Vagina (tissue), 2 donors: ENCODE data around the gene URB1. TPM values are rescaled to one million over a fixed set of nuclear protein-coding genes. Genes with fewer than 3 reads are reported as not detected.

ENCODE experiments used
- DNase-seq, 2 donors: peaks; one replicate each; pipeline ENCODE4 v3.0.0-alpha.2; 2017; ENCODE audit errors: extremely low spot score in 2 of 2
- H3K27ac ChIP-seq: fragments of 200-600 bp; sonication (generic); one replicate; pipeline ENCODE4 v1.5.1; 2019
- H3K27me3 ChIP-seq: fragments of 200-600 bp; sonication (generic); one replicate; pipeline ENCODE4 v1.5.1; 2019
- H3K36me3 ChIP-seq, 2 donors: fragments of 200-600 bp; sonication (generic); one replicate each; pipeline ENCODE4 v1.5.1; 2017 to 2019
- H3K4me1 ChIP-seq: fragments of 200-600 bp; sonication (generic); one replicate; pipeline ENCODE4 v1.5.1; 2019
- H3K4me3 ChIP-seq, 2 donors: fragments of 200-600 bp; sonication (generic); 1 replicate in 1 of 2; 2 replicates in 1 of 2; pipeline ENCODE4 v1.5.1; 2016 to 2019
- H3K9me3 ChIP-seq: fragments of 200-600 bp; sonication (generic); one replicate; pipeline ENCODE4 v1.5.1; 2019
- POLR2A ChIP-seq, 2 donors: fragments of 450-650 bp; IDR thresholded peaks; one replicate each; pipeline ENCODE4 v1.6.1; 2017; ENCODE audit warnings: antibody characterized with exemption in 2 of 2, mild to moderate bottlenecking in 2 of 2, moderate library complexity in 2 of 2
- POLR2AphosphoS5 ChIP-seq, 2 donors: sonication (generic); formaldehyde crosslinking; IDR thresholded peaks; one replicate each; pipeline ENCODE4 v1.9.0; 2017; ENCODE audit warnings: antibody characterized with exemption in 2 of 2, mild to moderate bottlenecking in 2 of 2, low read depth in 1 of 2; ENCODE audit not compliant: insufficient read depth in 1 of 2
- intact Hi-C: fragments of 100-400 bp; cut with DNase I; formaldehyde crosslinking; loops from one replicate; pipeline ENCODE4 v1.15.1; 2023
- total RNA-seq: library from RNA; depleted of rRNA; stranded (reverse); fragments of >200 nt; gene quantifications from one replicate; pipeline ENCODE4 v1.2.3, GENCODE V29; 2016
- TF ChIP-seq, protein P1 (sequence below), 3 experiments: fragments of 450-650 bp in 2 of 3; fragments of 200-600 bp in 1 of 3; sonication (generic) in 1 of 3; IDR thresholded peaks; one replicate each; pipeline ENCODE4 v1.5.1; 2017 to 2019; ENCODE audit warnings: antibody characterized with exemption in 3 of 3, mild to moderate bottlenecking in 2 of 3, moderate library complexity in 2 of 3

The URB1 gene
- total RNA-seq, 1 donor from 2014 or later, result 23.8 TPM

DNA sequence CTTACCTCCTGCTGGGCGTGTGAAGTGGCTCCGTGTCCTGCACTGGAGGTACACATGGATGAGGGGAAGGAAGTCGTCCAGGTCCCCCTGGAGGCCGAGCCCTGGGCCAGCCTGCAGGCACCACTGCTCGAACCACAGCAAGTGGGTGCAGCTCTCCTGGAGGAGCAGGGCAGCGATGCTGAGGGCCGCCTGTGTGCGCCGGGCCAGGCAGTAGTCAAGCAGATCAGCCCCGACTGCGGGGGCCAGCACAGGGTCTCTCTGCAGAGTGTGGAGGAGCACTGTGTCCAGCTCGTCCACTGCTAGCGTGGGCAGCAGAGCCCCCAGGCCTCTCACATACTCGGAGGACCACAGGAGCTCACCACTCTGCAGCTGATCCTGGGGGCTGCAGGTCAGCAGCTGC lies 45.9 kb downstream of the URB1 start:
- intact Hi-C loops, result no loop called here
- H3K36me3 ChIP-seq, result peaks cover 0 to 91% of the 10 kb centered on the region in 2 donors
- TF ChIP-seq POLR2A (IDR thresholded peaks at IDR 0.05), result no peak
- no peak for TF ChIP-seq POLR2AphosphoS5 (IDR thresholded peaks at IDR 0.05; ENCODE audit: insufficient read depth in 1 of 2, low read depth in 1 of 2)
- TF ChIP-seq, protein P1, sequence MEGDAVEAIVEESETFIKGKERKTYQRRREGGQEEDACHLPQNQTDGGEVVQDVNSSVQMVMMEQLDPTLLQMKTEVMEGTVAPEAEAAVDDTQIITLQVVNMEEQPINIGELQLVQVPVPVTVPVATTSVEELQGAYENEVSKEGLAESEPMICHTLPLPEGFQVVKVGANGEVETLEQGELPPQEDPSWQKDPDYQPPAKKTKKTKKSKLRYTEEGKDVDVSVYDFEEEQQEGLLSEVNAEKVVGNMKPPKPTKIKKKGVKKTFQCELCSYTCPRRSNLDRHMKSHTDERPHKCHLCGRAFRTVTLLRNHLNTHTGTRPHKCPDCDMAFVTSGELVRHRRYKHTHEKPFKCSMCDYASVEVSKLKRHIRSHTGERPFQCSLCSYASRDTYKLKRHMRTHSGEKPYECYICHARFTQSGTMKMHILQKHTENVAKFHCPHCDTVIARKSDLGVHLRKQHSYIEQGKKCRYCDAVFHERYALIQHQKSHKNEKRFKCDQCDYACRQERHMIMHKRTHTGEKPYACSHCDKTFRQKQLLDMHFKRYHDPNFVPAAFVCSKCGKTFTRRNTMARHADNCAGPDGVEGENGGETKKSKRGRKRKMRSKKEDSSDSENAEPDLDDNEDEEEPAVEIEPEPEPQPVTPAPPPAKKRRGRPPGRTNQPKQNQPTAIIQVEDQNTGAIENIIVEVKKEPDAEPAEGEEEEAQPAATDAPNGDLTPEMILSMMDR (IDR thresholded peaks at IDR 0.05), result no peak

GRCh38 chr21:32340863-32341848 lies 51.7 kb downstream of the URB1 start:
- TF ChIP-seq POLR2A (IDR thresholded peaks at IDR 0.05) (no peak), POLR2AphosphoS5 (IDR thresholded peaks at IDR 0.05; ENCODE audit: insufficient read depth in 1 of 2, low read depth in 1 of 2) (no peak)
- TF ChIP-seq, protein P1 (IDR thresholded peaks at IDR 0.05), result no peak
- Histone ChIP-seq H3K4me3 (no peak overlapping the region), H3K9me3 (no peaks in the 10 kb centered on the region), H3K27me3 (no peaks in the 10 kb centered on the region), H3K4me1 (no peaks in the 10 kb centered on the region), H3K27ac (no peak overlapping the region), H3K36me3 (peaks cover 4 to 87% of the 10 kb centered on the region in 2 donors)
- no peak for DNase-seq
- intact Hi-C loops, result no loop called here

More for the DNA sequence above, 45.9 kb downstream of the URB1 start:
- Histone ChIP-seq H3K27ac (peak overlapping the region; percentile 63), H3K4me3 (no peak overlapping the region), H3K9me3 (no peaks in the 10 kb centered on the region), H3K4me1 (peaks cover 31% of the 10 kb centered on the region), H3K27me3 (no peaks in the 10 kb centered on the region)
- DNase-seq, result peak in 1 of 2 donors; percentile 70

DNA sequence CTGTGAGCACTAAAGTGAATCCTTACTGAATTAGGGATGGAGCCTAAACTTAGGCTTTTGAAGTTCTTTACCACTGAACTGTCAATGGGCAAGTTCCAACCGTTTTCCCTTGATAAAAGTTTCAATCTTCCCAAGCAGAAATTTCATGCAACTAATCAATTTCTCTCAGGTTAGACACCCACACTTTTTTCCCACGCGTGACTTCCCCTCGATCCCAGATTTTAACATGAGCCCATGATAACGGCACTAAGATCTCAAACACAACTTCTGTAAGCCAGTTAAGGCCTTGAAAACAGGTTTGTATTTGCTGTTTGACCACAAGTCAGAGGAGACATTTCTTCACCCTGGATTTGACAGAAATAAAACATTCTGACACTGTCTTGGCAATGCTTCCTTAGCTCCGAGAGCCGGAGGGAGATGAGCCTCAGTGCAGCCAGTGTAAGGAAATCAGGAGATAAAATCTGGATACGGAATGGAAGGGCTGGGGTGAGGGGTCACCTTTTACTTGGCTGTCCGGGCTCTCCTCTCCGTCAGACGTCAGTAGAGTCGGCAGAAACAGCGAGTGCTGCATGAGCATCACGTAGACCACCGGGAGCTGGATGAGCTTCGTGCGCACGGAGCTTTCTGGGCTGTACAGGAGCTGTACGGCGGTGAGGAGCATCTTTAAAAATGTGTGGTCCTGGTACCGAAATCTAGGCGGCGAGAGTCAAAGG lies 54.4 kb downstream of the URB1 start:
- intact Hi-C loops, result no loop called here
- H3K27ac ChIP-seq, result no peak overlapping the region
- no peaks in the 10 kb centered on the region for H3K9me3 ChIP-seq
- H3K27me3 ChIP-seq, result no peaks in the 10 kb centered on the region
- H3K4me3 ChIP-seq, result no peak overlapping the region
- peaks cover 4 to 70% of the 10 kb centered on the region in 2 donors for H3K36me3 ChIP-seq
- H3K4me1 ChIP-seq, result no peaks in the 10 kb centered on the region
- TF ChIP-seq, protein P1 (IDR thresholded peaks at IDR 0.05), result no peak
- TF ChIP-seq POLR2AphosphoS5 (IDR thresholded peaks at IDR 0.05; ENCODE audit: insufficient read depth in 1 of 2, low read depth in 1 of 2), result no peak
- no peak for TF ChIP-seq POLR2A (IDR thresholded peaks at IDR 0.05)
- DNase-seq, result no peak

GRCh38 chr21:32337206-32337605 lies 55.6 kb downstream of the URB1 start:
- Histone ChIP-seq H3K27me3 (no peaks in the 10 kb centered on the region), H3K36me3 (peaks cover 4 to 69% of the 10 kb centered on the region in 2 donors), H3K4me1 (no peaks in the 10 kb centered on the region), H3K9me3 (no peaks in the 10 kb centered on the region), H3K4me3 (no peak overlapping the region), H3K27ac (no peak overlapping the region)
- intact Hi-C loops, result no loop called here
- TF ChIP-seq, protein P1 (IDR thresholded peaks at IDR 0.05), result no peak
- TF ChIP-seq POLR2AphosphoS5 (IDR thresholded peaks at IDR 0.05; ENCODE audit: insufficient read depth in 1 of 2, low read depth in 1 of 2) (no peak), POLR2A (IDR thresholded peaks at IDR 0.05) (no peak)
- DNase-seq, result no peak
